Measurements from ENCODE around the gene SNPH.
A peak's percentile ranks its signal among the peaks of the same experiment; 100 is the strongest.

SNPH gene

DNA sequence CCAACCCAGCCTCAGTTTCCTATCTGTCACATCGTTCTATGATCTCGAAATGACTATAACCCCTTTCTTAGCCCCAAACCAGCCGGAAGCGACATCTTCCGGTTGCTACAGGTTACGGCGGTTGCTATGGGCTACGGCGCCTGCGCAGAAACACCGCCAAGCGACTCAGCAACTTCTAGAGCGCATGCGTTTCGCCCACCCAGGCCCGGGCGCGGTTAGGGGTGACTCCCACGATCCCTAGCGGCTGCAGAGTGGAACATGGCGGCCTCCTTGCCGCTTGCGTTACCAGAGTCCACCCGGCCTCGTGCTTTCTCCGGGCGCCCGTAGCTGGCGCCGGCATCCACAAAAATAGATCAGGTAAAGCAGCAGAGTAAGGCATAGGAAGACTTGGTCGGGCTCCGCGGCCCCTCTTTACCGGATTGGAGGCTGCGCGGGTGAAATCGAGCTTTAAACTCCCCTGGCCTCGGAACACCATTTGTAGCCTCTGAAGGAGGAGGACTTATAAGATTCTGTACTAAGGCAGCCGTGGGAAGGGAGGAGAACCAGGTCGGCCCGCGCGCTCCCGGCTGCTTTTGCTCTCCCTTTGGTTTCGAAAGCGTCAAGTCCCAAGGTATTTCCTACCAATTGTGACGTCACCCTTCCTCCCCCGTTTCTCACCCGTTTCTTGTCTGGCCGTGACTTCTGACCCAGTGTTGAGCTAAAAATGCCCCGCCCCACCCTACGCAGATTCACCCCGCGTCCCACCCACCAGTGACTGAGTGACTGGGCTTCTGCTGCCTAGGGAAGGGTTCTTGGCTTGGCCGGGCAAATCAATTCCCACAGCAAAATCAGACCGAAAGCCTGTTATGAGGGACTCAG is 59.3 kb downstream of the SNPH start:
- peak; percentile 99 for DNase-seq

DNA sequence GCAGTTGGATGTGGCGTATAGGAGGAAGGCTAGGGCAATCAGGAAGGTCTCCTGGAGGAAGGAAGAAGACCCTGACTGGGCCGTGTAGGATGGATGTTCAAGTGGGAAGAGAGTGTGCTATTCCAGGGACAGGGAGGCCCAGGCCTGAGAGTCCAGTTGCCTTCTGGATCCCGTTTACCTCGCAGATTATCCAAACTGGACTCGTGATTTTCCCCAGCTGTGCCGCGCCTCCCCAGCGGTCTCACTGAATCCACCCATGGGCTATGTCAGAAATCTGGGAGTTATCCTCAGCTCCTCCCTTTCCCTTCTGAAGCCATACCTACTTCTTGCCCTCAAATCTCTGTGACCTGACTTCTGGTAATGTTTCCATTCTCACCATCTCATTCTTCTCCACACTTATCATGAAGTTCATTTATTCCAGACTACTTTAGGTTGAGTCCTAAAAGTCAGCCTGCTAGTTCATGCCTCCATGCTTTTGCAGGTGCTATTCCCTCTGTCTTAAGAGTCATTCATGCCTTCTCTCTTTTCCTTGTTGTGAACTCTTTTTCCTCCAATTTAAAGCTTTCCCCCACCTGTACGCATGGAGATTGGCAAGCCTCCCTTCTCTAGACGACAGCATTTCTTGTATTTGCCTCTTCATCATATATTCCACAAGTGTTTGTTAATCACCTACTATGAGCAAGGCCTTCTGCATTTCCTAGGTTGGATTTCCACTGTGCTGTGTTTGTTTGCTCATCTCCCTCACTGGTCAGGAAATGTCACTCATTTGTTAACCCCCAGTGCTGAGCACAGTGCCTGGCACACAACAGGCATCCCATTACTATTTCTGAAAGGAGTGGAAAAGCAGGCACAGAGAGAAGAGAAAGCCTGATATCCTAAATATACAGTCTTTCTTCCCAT is 60.2 kb downstream of the SNPH start:
- no peak for DNase-seq

DNA sequence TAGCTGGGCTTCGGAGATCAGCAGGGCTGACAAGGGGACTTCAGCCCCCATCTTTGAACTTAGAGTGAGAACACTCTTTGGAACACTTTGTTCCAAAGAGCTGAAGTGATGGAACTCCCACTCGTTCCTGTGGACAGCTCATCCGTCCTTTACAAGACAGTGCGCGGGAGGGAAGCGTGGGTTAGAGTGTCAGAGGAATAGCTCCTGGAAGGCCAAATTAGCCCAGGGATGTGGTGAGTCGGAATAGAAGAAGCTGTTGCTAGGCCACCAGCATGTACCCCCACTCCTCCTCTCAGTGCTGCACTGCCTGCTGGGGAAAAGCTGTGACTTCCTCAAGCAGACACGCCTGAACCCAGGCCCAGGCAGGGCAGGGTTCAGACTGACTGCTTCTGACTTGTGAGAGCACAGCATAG is 61.2 kb downstream of the SNPH start:
- no peak for DNase-seq

DNA sequence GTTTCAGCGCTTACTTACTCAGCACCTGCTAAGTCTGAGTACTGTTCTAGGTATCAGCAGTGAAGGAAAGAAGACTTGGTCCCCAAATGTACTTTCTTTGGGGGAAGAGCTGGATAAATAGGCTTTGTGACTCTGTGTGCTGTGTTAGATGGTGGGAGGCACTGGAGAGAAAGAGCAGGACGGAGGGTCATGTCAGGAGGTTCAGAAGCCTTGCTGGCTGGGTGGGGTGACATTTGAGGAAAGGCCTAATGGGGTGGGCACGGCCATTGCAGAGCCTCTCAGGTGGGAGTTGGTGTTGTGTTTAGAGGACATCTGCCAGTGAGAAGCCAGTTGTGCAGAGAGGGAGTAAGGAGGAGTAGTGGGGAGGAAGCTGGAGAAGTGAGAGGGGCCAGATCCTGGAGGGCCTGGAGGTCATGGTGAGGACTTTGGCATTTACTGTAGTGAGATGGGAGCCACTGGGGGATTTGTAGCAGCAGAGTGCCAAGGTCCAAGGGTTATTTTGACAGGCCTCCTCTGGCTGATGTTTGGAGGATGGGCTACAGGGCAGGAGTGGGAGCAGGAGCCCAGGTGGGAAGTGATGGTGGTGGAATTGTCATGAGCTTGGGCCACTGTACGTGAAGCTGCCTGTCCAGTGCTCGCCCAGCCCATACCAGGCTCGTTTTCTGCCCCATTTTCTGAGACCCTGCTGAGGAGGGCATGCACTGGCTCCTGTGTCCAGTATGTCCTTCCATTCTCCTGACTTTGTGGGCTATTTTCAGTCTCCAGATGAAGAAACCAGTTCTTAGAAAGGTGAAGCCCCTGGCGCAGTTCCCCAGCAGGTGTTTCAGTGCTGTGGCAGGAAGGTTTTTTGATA is 62.0 kb downstream of the SNPH start:
- DNase-seq, result no peak

DNA sequence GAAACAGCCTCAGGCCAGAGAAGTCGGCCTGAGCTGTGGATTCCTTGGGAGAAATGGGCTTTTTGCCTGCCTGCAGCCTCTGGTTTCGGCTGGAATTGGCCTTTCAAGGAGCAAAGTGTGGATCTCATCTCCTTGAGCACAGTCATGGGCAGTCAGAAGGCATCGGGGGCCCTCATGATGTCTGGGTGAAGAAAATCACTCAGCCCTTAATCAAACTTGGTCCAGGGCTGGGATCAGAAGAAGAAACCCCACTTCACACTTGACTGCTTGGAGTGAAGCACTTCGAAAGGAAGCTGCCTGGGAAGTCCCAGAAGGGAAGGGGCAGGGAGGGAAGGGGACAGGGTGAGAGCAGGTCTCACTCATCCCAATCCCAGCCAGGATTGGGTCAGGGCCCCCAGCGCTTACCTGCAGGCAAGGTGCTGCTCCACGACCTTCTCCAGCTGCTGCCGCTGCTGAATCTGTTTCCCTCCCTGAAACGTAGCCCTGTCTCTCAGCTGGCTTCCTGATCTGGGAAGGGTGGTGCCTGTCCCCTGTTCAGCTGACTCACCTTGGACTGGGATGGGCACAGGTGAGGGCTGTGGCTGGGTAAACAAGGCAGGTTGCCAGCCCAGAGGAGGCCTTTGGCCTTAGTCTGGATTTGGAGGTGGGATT is 62.7 kb downstream of the SNPH start, which contains the start of gene SDCBP2:
Gene SDCBP2, minus strand, starts transcription at position 460 of the 651 bp plus-strand sequence. CDS start 8,723 bp downstream, outside the sequence.
- DNase-seq, result no peak

DNA sequence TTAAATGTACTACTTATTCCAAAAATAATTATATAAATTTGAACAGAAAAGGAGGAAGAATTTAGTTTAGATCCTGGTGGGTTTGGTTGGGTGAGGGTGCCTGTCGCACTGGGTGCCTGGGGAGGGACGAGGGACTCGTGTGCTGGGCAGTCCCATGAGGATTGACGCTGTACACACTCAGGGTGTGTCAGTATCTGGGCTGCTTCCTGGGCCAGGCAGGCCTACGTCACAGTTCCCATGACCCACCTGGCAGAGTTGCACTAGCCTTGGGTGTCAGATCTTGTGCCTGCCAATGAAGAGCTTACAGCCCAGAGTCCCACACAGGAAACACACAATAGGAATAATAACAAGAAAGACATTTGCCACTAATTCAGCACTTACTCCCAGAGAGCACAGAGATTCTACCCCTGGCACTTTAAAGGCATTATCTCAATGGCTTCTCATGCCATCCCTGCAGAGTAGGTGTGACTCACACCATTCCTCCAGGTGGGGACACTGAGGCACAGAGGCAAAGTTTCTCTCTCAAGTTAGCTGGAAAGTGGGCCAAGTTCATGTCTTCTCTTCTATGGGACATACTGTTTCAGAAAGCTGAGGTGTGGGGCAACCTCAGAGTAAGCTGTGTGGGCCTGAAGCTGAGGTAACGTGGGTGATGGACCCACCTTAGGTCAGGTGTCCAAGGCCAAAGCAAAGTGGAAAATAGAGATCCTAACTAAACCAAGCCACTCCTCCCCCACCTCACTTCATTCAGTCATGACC is 64.2 kb downstream of the SNPH start:
- peak; percentile 24 for DNase-seq

DNA sequence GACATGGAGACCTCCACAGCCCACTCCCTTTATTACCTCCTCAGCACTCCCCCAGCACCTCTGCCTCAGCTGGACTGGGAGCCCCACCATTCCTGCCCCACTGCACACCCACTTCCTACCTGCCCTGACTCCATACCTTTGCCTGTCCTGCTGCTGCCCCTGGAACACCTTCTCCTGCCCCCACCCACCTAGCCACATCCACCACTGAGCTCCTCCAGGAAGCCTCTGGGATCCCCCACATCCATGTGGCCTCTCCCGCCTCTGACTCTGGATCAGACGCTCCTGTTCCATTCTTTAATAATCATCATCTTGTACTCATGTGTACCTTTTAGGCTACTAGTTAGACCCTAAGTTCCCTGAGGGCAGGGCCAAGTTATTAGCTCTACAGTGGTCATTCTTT is 65.0 kb downstream of the SNPH start:
- no peak for DNase-seq

DNA sequence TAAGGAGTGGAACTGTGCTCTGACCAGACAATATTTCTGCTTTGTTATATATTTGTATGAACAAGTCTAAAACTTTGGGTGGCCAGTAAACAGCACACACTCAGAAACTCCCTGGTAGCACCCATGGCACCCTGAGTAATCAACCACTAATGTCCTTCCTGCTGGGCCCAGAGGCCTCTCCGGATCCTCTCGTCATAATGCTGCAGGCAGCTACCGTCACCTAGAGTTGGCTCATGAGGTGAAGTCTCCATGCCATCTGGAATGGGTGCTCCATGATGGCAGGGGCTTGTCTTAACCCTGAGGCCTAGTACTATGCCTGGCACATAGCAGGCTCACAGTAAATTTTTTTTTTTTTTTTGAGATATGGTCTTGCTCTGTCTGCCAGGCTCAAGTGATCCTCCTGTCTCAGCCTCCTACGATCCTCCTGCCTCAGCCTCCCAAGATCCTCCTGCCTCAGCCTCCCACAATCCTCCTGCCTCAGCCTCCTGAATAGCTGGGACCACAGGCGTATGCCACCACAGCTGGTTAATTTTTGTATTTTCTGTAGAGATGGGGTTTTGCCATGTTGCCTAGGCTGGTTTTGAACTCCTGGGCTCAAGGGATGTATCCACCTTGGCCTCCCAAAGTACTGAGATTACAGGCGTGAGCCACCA is 65.8 kb downstream of the SNPH start:
- no peak for DNase-seq

DNA sequence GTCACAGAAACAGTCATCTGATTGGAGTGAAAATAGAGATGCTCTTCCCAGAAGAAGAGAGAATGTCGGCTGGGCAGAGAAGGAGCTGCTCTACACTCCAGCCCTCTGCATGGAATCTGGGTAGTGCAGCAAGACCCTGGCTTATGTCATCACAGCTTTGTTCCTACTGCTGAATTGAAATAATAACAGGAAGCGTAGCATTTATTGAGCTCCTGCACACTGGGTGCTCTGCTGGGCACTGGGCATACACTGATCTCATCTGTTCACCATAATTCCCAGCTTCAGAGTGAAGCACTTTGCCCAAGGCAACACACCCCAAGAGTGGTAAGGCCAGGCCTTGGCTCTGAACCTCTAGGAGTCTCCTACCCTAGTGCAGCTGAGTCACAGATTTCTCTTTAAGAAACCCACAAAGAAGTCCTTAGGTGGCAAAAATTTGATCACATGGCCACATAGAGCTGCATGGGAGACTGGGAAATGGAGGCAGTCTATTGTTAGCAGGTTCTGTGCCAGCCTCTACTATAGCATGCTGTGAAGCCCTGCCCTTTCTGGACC is 66.7 kb downstream of the SNPH start:
- no peak for DNase-seq

DNA sequence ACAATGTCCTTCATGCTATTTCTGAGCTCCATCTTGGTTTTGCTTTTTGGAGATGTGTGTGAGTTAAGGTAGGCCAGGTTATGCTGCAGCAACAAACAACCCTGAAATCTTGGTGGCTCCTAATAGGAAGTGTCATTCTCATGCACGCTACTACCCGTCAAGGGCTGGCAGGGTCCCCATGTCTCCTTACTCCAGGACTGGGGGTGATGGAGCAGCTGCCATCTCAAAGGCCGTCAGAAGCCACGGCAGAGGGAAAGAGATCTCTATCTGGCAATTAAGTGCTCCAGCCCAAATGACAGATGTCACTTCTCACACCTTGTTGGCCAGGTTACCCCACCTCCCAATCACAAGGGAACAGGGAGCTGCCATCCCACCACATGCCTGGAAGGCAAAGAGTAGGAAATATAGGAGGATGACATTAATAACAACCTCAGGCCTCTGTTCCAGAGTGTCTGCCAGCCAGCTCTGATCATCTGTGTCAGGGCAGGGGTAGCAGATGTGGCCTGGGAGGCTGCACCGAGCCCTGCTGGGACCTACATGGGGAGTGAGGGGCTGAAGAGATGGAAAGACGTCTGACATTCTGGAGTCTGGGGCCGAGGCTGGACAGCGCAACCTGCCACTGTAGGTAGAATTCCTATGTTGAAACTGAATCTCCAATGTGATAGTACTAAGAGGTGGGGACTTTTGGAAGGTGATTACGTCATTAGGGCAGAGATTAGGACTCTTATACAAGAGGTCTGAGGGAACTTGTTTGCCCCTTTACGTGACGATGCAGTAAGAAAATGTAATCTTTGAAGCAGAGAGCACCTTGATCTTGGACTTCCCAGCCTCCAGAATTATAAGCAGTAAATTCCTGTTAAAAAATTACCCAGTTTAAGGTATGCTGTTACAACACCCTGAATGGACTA is 67.6 kb downstream of the SNPH start:
- no peak for DNase-seq

DNA sequence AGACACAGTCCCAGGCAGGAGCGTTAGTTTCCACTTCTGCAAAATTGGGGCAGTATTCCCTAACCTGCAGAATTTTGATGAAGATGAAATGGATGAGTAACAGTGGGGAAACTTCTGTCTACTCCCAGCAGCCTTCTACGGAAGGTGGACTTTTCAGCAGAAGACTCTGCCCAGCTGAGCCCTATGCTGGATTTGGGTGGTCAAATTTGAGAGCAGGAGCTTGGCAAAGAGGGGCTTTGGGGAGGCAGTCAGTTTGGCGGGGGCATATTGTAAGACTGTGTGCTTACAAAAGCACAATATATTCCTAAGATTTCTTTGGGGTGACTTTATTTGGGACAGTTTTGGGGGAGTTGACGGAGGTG is 68.3 kb downstream of the SNPH start:
- no peak for DNase-seq

DNA sequence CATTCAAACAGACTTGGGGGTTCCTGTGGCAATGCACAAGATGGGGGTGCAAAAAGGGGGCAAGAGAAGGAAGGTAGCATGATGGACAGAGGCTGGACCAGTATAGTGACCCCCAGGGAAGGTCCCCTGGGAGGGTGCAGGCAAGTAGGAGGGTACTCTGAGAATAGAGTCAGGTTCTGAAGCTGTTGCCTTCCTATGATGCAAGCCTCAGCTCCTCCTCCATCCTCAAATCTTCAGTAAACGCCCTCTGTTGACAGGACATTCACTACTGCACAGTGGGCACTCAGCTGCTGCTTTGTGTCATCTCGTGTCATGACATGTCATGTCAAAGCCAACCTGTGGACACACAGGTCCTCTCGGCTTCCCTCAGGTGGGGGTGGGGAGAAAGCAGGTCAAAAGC is 68.7 kb downstream of the SNPH start:
- no peak for DNase-seq

DNA sequence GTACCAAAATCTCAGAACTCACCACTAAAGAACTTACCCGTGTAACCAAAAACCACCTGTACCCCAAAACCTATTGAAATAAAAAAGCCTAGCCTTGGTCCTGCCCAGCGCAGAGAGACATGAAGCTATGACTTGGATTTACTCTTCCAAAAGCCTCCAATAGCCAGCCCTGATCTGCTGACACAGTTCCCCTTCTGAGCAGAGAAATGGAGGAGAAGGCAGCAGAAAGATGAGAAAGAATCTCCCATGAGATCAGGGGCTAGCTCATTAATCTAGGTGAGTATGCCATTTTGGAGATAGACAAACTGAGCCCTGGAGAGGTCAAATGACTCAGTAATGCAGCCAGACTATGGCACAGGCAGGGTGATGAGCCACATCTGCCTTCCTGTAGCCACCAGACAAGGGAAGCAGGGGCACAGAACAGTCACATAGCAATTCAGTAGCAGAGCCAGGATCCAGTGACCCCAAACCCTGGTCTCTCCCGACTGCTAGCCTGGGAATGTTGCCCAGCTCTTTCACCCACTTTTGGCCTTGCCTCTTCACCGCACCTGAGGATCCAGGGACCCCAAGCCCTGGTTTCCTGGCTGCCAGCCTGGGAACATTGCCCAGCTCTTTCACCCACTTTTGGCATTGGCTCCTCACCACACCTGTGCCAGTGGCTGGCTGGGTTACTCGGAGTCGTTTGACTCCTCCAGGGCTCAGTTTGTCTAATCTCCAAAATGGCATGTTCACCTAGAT is 70.0 kb downstream of the SNPH start:
- no peak for DNase-seq

DNA sequence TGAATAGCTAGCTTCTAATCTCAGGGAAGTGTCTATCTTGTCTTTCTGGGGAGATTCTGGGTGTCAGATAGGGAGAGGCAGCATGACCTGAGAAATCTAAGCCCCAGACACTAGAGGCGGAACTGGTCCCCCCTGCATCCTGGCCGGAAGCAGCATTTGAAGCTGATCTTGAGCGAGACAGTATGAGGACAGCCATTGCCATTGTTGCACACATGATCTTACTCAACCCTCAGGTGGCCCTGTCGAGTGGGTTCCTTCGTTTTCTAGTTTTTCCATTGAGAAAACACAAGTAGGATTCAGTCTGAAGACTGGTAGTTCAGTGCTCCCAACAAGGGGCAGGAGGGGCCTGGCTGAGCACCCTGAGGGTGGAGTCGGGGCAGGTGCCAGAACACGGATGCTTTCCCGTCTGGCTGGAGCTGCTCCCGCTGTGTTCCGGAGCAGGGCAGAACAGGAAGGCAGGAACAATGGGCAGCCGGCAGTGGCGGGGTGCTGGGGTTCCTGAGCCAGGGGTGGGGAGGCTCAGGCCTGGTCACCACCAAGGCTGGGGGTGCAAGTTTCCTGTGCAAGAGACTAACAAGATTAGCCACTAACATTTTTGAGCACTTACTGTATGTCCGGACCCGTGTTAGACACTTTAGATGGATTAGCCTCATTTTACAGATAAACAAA is 70.7 kb downstream of the SNPH start:
- no peak for DNase-seq

DNA sequence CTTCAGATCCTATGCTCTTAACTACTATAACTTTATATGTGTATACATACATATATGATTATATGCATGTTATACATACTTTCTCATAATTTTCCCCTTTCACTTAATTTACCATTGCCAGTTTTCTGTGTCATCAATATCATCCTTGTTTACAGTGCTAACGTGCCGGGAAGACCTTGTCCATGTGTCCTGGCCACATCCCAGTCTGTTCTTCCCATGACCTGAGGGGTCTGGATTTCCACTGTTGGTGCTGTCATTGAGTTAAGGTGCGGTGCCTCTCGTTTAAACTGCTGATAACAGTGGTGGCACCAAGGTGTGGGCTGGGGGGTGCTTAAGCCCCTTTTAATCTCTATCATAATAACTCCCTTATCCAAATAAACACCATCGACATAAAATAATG is 71.3 kb downstream of the SNPH start:
- DNase-seq, result no peak

DNA sequence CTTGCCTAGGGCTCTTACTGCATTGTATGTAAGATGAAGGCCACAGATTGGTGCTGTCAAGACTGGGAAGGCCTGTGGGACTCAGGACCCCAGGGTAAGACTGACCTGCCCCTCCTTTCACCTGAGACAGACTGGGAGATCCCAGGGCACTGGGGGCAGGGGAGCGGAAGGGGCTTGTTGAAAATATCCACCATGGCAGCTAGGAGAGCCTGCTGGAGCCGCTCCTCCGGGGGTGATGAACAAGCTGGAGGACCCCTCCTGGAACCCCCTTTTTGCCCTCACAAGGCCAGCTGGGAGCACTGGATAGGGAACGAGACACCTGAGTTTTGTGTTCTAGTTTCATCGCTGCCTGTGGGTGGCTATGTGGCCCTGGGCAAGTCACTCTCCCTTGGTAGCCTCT is 72.0 kb downstream of the SNPH start:
- DNase-seq, result no peak

DNA sequence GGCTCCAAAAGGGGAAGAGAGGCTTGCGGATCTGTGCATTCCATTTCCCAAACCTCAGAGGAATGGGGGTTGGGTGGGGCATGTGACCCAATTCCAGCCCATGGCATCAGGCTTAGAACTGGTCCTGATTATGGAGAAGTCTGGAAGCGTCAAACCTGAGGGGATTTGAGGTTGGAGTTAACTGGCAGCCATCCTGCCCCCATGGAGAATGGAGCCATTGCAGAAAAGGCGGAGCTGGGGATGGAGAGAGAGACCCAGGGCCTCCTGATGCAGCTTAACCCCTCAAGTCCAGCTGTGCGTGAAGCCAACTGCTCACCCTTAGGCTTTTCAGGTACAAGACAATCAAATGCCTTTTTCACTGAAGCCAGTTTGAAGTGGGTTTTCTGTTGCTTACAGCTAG is 72.7 kb downstream of the SNPH start:
- no peak for DNase-seq

DNA sequence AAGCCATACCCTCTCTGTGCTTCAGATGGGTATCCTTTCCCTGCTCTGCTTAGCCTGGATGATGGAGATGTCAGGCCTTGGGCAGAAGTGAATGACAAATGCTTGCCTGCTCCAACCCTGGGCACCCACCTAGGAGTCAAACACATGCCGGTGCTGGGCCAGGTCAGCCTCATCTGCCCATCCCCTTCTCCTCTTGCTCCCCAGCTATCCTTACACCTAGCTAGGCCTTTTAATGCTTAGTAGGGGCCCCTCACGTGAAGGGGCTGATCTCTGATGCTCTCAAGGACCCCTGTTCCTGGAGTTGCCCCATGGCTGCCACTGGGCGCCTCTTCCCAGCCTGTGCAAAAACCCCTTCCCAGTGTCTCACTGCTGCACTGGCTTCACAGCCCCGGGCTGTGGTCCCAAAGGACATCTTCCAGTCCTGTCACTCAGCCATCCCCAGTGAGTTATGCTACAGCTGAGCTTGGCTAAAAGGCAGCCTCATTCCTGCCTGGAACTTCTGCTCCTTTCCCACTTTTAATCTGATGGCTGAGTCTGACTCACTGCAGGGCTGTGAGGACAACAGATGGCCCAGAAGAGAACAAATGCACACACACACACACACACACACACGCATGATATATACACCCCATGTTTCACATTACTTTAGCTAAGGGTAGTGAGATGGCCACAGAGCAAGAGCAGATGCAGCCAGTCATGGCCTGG is 75.6 kb downstream of the SNPH start:
- DNase-seq, result no peak
